Uterus (tissue), 4 donors: ENCODE measurements around the gene LPP. TPM values are rescaled to one million over a fixed set of nuclear protein-coding genes. Genes with fewer than 3 reads are reported as not detected.
A peak's percentile ranks its signal among the peaks of the same experiment; 100 is the strongest.

Source experiments
- DNase-seq, 2 donors: peaks; one replicate each; pipeline ENCODE4 v3.0.0-alpha.2; 2019 to 2020
- H3K27ac ChIP-seq, 2 donors: fragments of 200-600 bp; sonication (generic); 1 replicate in 1 of 2; 2 replicates in 1 of 2; pipeline ENCODE4 v1.5.1; 2016 to 2018
- H3K27me3 ChIP-seq, 2 donors: fragments of 200-600 bp; sonication (generic); one replicate each; pipeline ENCODE4 v1.5.1; 2018 to 2019; ENCODE audit warnings: control low read depth in 1 of 2
- H3K36me3 ChIP-seq, 2 donors: fragments of 200-600 bp; sonication (generic); one replicate each; pipeline ENCODE4 v1.5.1; 2019; ENCODE audit warnings: control low read depth in 1 of 2
- H3K4me1 ChIP-seq, 2 donors: fragments of 200-600 bp; sonication (generic); one replicate each; pipeline ENCODE4 v1.5.1; 2018 to 2019; ENCODE audit warnings: control low read depth in 1 of 2
- H3K4me3 ChIP-seq, 2 donors: fragments of 200-600 bp; sonication (generic); 1 replicate in 1 of 2; 2 replicates in 1 of 2; pipeline ENCODE4 v1.5.1; 2018 to 2019; ENCODE audit warnings: mild to moderate bottlenecking in 1 of 2
- H3K9me3 ChIP-seq, 2 donors: fragments of 200-600 bp; sonication (generic); one replicate each; pipeline ENCODE4 v1.5.1; 2019; ENCODE audit warnings: control low read depth in 1 of 2
- POLR2A ChIP-seq, 2 donors: fragments of 450-650 bp; IDR thresholded peaks; one replicate each; pipeline ENCODE4 v1.6.1; 2016; ENCODE audit warnings: antibody characterized with exemption in 2 of 2, mild to moderate bottlenecking in 1 of 2, moderate library complexity in 1 of 2
- intact Hi-C: fragments of 100-400 bp; cut with DNase I; formaldehyde crosslinking; loops from one replicate; pipeline ENCODE4 v1.15.1; 2023; ENCODE audit warnings: low total_unique reads
- total RNA-seq, 4 donors: library from RNA; depleted of rRNA in 3 of 4; stranded (reverse); fragments of >200 nt in 3 of 4; gene quantifications; one replicate each; pipeline versions ENCODE4 v1.1.0 to v1.2.4, GENCODE V29; 2014 to 2023
- TF ChIP-seq, protein P1 (sequence below), 4 experiments: fragments of 200-600 bp in 2 of 4; fragments of 450-650 bp in 2 of 4; sonication (generic) in 2 of 4; IDR thresholded peaks; one replicate each; pipeline ENCODE4 v1.5.1; 2016 to 2019; ENCODE audit warnings: antibody characterized with exemption in 4 of 4, mild to moderate bottlenecking in 2 of 4, moderate library complexity in 1 of 4
- donor health status: DM: yes; HTN: yes; CAD: no.

The LPP gene, protein sequence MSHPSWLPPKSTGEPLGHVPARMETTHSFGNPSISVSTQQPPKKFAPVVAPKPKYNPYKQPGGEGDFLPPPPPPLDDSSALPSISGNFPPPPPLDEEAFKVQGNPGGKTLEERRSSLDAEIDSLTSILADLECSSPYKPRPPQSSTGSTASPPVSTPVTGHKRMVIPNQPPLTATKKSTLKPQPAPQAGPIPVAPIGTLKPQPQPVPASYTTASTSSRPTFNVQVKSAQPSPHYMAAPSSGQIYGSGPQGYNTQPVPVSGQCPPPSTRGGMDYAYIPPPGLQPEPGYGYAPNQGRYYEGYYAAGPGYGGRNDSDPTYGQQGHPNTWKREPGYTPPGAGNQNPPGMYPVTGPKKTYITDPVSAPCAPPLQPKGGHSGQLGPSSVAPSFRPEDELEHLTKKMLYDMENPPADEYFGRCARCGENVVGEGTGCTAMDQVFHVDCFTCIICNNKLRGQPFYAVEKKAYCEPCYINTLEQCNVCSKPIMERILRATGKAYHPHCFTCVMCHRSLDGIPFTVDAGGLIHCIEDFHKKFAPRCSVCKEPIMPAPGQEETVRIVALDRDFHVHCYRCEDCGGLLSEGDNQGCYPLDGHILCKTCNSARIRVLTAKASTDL
- 1,000 to 10,000 TPM in 1 of 4 donors, 100 to 1,000 TPM in 3; 180 to 1,374 (median 712) TPM for total RNA-seq

DNA sequence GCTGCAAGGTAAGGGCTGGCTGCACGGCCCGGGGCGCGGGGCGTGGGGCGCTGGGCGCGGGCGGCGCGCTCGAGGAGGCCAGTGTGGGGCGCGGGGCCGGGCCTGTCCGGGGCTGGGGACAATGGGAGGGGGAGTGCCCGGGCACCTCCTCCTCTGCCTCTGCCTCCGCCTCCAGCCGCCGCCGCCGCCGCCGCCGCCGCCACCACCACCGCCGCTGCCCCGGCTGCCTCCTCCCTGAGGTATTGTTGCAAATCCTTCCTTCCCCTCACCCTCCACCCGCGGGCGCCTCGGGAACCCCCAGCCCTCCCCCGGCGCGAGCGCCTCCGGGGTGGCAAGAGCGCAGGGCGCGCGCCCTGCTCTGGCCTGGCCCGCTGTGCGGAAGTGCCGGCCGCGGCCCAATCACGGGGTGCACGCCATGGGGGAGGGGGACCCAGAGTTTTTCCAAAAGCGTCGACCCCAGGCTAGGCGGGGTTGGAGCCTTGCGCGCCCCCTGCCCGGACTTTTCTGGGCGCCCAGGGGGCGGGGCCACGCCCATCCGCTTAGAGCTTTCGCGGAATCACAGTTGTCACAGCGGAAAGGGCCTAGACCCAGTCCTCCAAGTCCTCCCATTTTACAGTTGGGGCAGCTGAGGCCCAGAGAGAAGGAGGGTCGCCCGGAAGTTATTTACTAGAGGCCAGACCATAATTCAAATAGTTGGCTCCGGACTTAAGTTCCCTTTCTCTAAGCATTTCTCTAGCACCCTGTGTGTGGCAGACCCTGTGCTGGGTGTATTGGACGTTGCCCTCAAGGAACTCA lies at the start of gene LPP:
Gene LPP (plus strand): TSS at position 144 of the 795 bp plus-strand sequence. CDS start 251,964 bp downstream, outside the sequence.
- peak within 1 kb of the TSS; percentile 64 to 73 for H3K4me3 ChIP-seq
- peaks cover 0 to 4% of the 10 kb centered on the region in 2 donors for H3K4me1 ChIP-seq
- no peaks in the 10 kb centered on the region for H3K9me3 ChIP-seq
- peak; percentile 71 to 75 for DNase-seq
- TF ChIP-seq, protein P1, sequence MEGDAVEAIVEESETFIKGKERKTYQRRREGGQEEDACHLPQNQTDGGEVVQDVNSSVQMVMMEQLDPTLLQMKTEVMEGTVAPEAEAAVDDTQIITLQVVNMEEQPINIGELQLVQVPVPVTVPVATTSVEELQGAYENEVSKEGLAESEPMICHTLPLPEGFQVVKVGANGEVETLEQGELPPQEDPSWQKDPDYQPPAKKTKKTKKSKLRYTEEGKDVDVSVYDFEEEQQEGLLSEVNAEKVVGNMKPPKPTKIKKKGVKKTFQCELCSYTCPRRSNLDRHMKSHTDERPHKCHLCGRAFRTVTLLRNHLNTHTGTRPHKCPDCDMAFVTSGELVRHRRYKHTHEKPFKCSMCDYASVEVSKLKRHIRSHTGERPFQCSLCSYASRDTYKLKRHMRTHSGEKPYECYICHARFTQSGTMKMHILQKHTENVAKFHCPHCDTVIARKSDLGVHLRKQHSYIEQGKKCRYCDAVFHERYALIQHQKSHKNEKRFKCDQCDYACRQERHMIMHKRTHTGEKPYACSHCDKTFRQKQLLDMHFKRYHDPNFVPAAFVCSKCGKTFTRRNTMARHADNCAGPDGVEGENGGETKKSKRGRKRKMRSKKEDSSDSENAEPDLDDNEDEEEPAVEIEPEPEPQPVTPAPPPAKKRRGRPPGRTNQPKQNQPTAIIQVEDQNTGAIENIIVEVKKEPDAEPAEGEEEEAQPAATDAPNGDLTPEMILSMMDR (IDR thresholded peaks at IDR 0.05): peak in 3 of 4 experiments; percentile 9 to 21 (median 10)
- peak in 1 of 2 donors; percentile 70 for TF ChIP-seq POLR2A (IDR thresholded peaks at IDR 0.05)
- H3K36me3 ChIP-seq: no peaks in the 10 kb centered on the region
- H3K27ac ChIP-seq: peak within 1 kb of the TSS; percentile 94 to 95
- no peaks in the 10 kb centered on the region for H3K27me3 ChIP-seq
- intact Hi-C loops: loop anchor here (5.0 to 10.0 kb wide), 2 partner anchors 111 to 412 kb away; no protein-coding TSS in a partner anchor

DNA sequence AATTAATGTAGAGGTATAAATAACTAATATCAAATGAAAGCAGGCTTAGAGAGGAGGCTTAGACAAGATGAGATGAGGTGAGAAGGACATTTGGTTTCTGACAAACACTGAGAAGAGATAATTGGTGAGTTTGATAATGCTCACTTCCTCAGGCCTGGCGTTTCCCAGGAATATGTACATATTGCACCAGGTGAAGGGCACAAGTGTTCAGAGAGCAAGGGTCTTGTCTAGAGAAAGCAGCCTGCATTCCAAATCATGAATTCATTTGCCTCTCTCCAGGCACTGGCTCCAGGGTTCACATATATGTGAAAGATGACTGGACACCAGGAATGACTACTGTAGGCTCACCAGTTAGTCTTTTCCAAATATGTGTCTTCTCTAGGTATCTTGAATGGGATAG lies 48.0 kb upstream of the LPP start:
- no peaks in the 10 kb centered on the region for H3K4me1 ChIP-seq
- H3K36me3 ChIP-seq: no peaks in the 10 kb centered on the region
- no peaks in the 10 kb centered on the region for H3K27me3 ChIP-seq
- no peak for DNase-seq
- H3K27ac ChIP-seq: no peak overlapping the region
- no peaks in the 10 kb centered on the region for H3K9me3 ChIP-seq
- H3K4me3 ChIP-seq: no peak overlapping the region
- intact Hi-C loops: no loop called here
- TF ChIP-seq, protein P1 (IDR thresholded peaks at IDR 0.05): no peak

DNA sequence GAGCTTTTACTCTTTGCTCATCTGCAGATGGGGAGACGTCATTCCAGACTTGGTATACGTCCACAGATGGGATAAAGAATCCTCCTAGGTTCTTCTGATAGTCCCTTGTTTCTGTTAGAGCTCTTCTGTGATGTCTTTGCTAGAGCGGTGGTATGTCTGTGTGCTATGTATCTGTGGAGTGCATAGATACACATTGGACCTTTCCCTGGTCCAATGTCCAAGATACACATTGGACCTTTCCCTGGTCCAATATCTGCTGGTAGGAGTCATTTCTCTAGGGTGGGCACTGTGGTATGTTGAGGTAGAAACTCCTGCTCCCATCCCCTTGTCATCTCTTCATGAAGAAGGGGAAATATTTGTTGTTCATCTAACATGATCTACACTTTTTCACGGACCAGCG lies 47.5 kb upstream of the LPP start:
- intact Hi-C loops: no loop called here
- TF ChIP-seq, protein P1 (IDR thresholded peaks at IDR 0.05): no peak
- TF ChIP-seq POLR2A (IDR thresholded peaks at IDR 0.05): no peak
- Histone ChIP-seq H3K4me3 (no peak overlapping the region), H3K9me3 (no peaks in the 10 kb centered on the region), H3K27me3 (no peaks in the 10 kb centered on the region), H3K4me1 (no peaks in the 10 kb centered on the region), H3K27ac (no peak overlapping the region), H3K36me3 (no peaks in the 10 kb centered on the region)
- DNase-seq: no peak

DNA sequence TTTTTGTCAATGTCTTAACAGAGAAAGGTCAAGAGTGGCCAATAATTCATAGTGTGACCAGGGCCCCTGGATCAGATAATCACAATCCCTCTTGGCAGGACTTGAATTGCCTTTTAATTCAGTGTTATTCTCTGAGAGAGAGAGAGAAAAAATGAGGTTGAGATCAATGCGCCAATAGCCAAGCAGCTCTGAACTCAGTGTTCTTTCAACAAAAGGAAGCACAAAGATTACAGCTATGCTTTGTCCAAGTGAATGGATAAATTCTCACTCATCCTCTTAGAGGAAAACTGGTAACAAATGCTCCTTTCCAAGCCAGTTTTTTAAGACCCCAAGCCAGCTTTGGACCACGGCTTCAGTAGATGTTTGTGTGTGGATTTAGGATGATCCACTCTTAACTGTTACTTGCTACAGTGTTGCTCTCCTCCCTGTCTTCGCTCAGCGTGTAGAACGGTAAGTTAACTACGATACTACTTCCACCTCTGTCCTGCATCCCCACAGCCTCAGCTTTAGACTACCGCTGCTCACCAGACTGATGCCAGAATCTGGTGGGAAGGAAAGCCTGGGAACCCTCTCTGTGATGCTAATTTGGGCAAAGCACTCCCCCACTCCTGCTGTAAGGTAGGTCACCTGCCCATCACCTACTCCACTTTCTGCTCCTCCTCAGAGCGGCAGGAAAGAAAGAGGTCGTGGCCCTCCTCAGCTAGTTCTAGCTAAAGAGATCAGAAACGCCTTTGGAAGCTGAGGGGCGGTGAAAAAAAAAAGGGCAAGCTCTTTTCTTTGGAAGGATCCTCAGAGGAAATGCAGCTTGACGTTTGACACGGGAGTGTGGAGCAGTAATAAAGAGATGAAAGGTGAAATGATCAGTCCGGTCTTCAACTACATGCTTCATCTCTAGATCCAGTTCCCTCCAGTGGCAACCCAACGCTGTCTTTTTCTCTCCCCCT lies 46.8 kb upstream of the LPP start:
- DNase-seq: no peak
- H3K4me1 ChIP-seq: no peaks in the 10 kb centered on the region
- H3K36me3 ChIP-seq: no peaks in the 10 kb centered on the region
- intact Hi-C loops: no loop called here
- TF ChIP-seq POLR2A (IDR thresholded peaks at IDR 0.05): no peak
- TF ChIP-seq, protein P1 (IDR thresholded peaks at IDR 0.05): no peak
- no peaks in the 10 kb centered on the region for H3K9me3 ChIP-seq
- H3K4me3 ChIP-seq: no peak overlapping the region
- H3K27me3 ChIP-seq: no peaks in the 10 kb centered on the region
- no peak overlapping the region for H3K27ac ChIP-seq
